MM.1S (cell line): ENCODE data around the gene SKP2.
"Not testable (repeated sequence)": the region's sequence is repeated elsewhere in the genome, so short reads cannot be mapped to it uniquely, and the experiment has no call there.

ENCODE experiments used
- DNase-seq: peaks from one replicate; pipeline ENCODE4 v3.0.0-alpha.2; 2015
- H2AFZ ChIP-seq: fragments of 300-600 bp; sonication (generic); 2 replicates; pipeline ENCODE4 v1.6.0; 2016; ENCODE audit warnings: antibody characterized with exemption, low read length
- H3F3A ChIP-seq: fragments of 300-600 bp; sonication (generic); 2 replicates; pipeline ENCODE4 v1.6.1; 2016; ENCODE audit warnings: mild to moderate bottlenecking, antibody characterized with exemption, low read length, moderate library complexity, mixed read lengths; ENCODE audit not compliant: insufficient read depth
- H3K27ac ChIP-seq: fragments of 300-600 bp; sonication (generic); 2 replicates; pipeline ENCODE4 v1.5.1; 2016; ENCODE audit warnings: mild to moderate bottlenecking, low read length
- H3K27me3 ChIP-seq: fragments of 300-600 bp; sonication (generic); replicated peaks from 2 replicates; pipeline ENCODE4 v1.6.0; 2016; ENCODE audit warnings: low read length; ENCODE audit not compliant: insufficient read depth
- H3K36me3 ChIP-seq: fragments of 300-600 bp; sonication (generic); replicated peaks from 2 replicates; pipeline ENCODE4 v1.6.1; 2016; ENCODE audit warnings: mild to moderate bottlenecking, low read length, mixed read lengths; ENCODE audit not compliant: insufficient read depth
- H3K4me1 ChIP-seq: fragments of 300-600 bp; sonication (generic); 2 replicates; pipeline ENCODE4 v1.6.1; 2016; ENCODE audit warnings: low read length, mixed read lengths
- H3K4me2 ChIP-seq: fragments of 300-600 bp; sonication (generic); 2 replicates; pipeline ENCODE4 v1.6.0; 2016; ENCODE audit warnings: low read depth, low read length
- H3K4me3 ChIP-seq: fragments of 300-600 bp; sonication (generic); 2 replicates; pipeline ENCODE4 v1.5.1; 2016; ENCODE audit warnings: low read length, mixed read lengths
- H3K79me2 ChIP-seq: fragments of 300-600 bp; sonication (generic); 2 replicates; pipeline ENCODE4 v1.6.1; 2016; ENCODE audit warnings: mixed run types, low read length, mixed read lengths
- H3K9ac ChIP-seq: fragments of 300-600 bp; sonication (generic); 2 replicates; pipeline ENCODE4 v1.6.1; 2016; ENCODE audit warnings: low read length, mixed read lengths
- H3K9me2 ChIP-seq: fragments of 300-600 bp; sonication (generic); replicated peaks from 2 replicates; pipeline ENCODE4 v1.6.1; 2016; ENCODE audit warnings: mild to moderate bottlenecking, low read length, mixed read lengths; ENCODE audit not compliant: insufficient read depth
- H3K9me3 ChIP-seq: fragments of 300-600 bp; sonication (generic); replicated peaks from 2 replicates; pipeline ENCODE4 v1.6.1; 2016; ENCODE audit warnings: mild to moderate bottlenecking, low read length, mixed read lengths; ENCODE audit not compliant: insufficient read depth
- H4K20me1 ChIP-seq: fragments of 300-600 bp; sonication (generic); 2 replicates; pipeline ENCODE4 v1.6.1; 2016; ENCODE audit warnings: mild to moderate bottlenecking, low read length, moderate library complexity, mixed read lengths; ENCODE audit not compliant: insufficient read depth
- CTCF ChIP-seq: fragments of 300-600 bp; sonication (generic); IDR thresholded peaks from 2 replicates; pipeline ENCODE4 v1.5.1; 2016; ENCODE audit warnings: antibody characterized with exemption, low read length, mixed read lengths
- EZH2 ChIP-seq: fragments of 300-600 bp; sonication (generic); optimal IDR thresholded peaks from 2 replicates; pipeline ENCODE3; 2017; ENCODE audit warnings: low read depth, mild to moderate bottlenecking, antibody characterized with exemption, low read length, mixed read lengths
- EZH2phosphoT487 ChIP-seq: fragments of 300-600 bp; sonication (generic); IDR thresholded peaks from 2 replicates; pipeline ENCODE4 v1.6.1; 2018; ENCODE audit warnings: antibody characterized with exemption, low read length

Gene SKP2

GRCh38 chr5:36180556-36181350 lies 28.8 kb downstream of the SKP2 start:
- H3K27me3 ChIP-seq: no peaks in the 10 kb centered on the region
- H3K79me2 ChIP-seq: peaks cover 28% of the 10 kb centered on the region
- peaks cover 2% of the 10 kb centered on the region; the same call in 1 of the 2 replicates for H3K36me3 ChIP-seq
- peaks cover 14% of the 10 kb centered on the region for H3F3A ChIP-seq
- H3K9me2 ChIP-seq: no peaks in the 10 kb centered on the region
- DNase-seq: no peak
- no peaks in the 10 kb centered on the region for H3K9me3 ChIP-seq
- H3K4me1 ChIP-seq: peaks cover 22% of the 10 kb centered on the region
- H3K4me3 ChIP-seq: no peak overlapping the region
- no peaks in the 10 kb centered on the region for H4K20me1 ChIP-seq
- no peak overlapping the region for H3K9ac ChIP-seq
- no peak overlapping the region for H2AFZ ChIP-seq
- no peak overlapping the region for H3K27ac ChIP-seq
- no peak for TF ChIP-seq CTCF
- no peak for TF ChIP-seq EZH2
- TF ChIP-seq EZH2phosphoT487: no peak
- H3K4me2 ChIP-seq: no peak overlapping the region

GRCh38 chr5:36181774-36182173 lies 29.9 kb downstream of the SKP2 start:
- Histone ChIP-seq H3K4me3 (no peak overlapping the region), H3K27me3 (no peaks in the 10 kb centered on the region), H3K9ac (no peak overlapping the region), H3K27ac (no peak overlapping the region), H3K4me2 (no peak overlapping the region), H3K36me3 (peaks cover 2% of the 10 kb centered on the region; the same call in 1 of the 2 replicates), H3K4me1 (peaks cover 18% of the 10 kb centered on the region), H3K9me2 (no peaks in the 10 kb centered on the region), H3F3A (peaks cover 10% of the 10 kb centered on the region), H3K9me3 (no peaks in the 10 kb centered on the region), H4K20me1 (no peaks in the 10 kb centered on the region), H2AFZ (no peak overlapping the region), H3K79me2 (peaks cover 21% of the 10 kb centered on the region)
- no peak for DNase-seq
- no peak for TF ChIP-seq EZH2
- no peak for TF ChIP-seq CTCF
- no peak for TF ChIP-seq EZH2phosphoT487

- H3K9me2 ChIP-seq, H3K9ac ChIP-seq, H3K9me3 ChIP-seq, H3K4me3 ChIP-seq, H3F3A ChIP-seq, DNase-seq, H3K4me2 ChIP-seq, H4K20me1 ChIP-seq, H3K79me2 ChIP-seq, H2AFZ ChIP-seq, H3K36me3 ChIP-seq, H3K27me3 ChIP-seq, H3K27ac ChIP-seq, H3K4me1 ChIP-seq: not testable (repeated sequence)
Measured at GRCh38 chr5:36184408-36184807, 32.5 kb downstream of the SKP2 start.

GRCh38 chr5:36193746-36194145 lies 41.8 kb downstream of the SKP2 start:
- H3F3A ChIP-seq: no peaks in the 10 kb centered on the region
- H3K36me3 ChIP-seq: no peaks in the 10 kb centered on the region

More at GRCh38 chr5:36193746-36194145, 41.8 kb downstream of the SKP2 start:
- no peaks in the 10 kb centered on the region for H3K4me1 ChIP-seq
- H3K27me3 ChIP-seq: no peaks in the 10 kb centered on the region
- TF ChIP-seq EZH2phosphoT487 (no peak), CTCF (no peak), EZH2 (no peak)
- no peaks in the 10 kb centered on the region for H3K9me3 ChIP-seq
- no peak for DNase-seq
- H4K20me1 ChIP-seq: no peaks in the 10 kb centered on the region
- no peaks in the 10 kb centered on the region for H3K9me2 ChIP-seq
- no peak overlapping the region for H3K4me2 ChIP-seq
- no peak overlapping the region for H3K27ac ChIP-seq
- H3K9ac ChIP-seq: no peak overlapping the region
- no peak overlapping the region for H3K4me3 ChIP-seq
- H3K79me2 ChIP-seq: no peaks in the 10 kb centered on the region
- no peak overlapping the region for H2AFZ ChIP-seq
